B cell (primary cell): ENCODE data around the gene DENND1A. TPM values are rescaled to one million over a fixed set of nuclear protein-coding genes. Genes with fewer than 3 reads are reported as not detected.

ENCODE experiments used
- ATAC-seq: fragments of 200-7000 bp; cut with Tn5 transposase; one replicate; pipeline ENCODE4 v1.10.0; 2021; ENCODE audit warnings: low read depth, mild to moderate bottlenecking, moderate number of reproducible peaks, moderate library complexity
- CTCF ChIA-PET: fragments of 350-600 bp; sonication (Branson Sonifier 250); formaldehyde crosslinking; loops from one replicate; lab custom pipeline; 2021; ENCODE audit warnings: antibody characterized with exemption, inconsistent platforms; lab: Charles Lee
- POLR2A ChIA-PET: fragments of 350-600 bp; sonication (Branson Sonifier 250); formaldehyde crosslinking; loops from one replicate; lab custom pipeline; 2021; ENCODE audit warnings: antibody characterized with exemption; lab: Charles Lee
- DNase-seq: peaks from one replicate; pipeline ENCODE4 v3.0.0; 2013
- H2AFZ ChIP-seq: 2 replicates; pipeline ENCODE4 v1.6.1; 2012; ENCODE audit warnings: mild to moderate bottlenecking, low read depth, low read length; ENCODE audit not compliant: insufficient read depth, poor library complexity, severe bottlenecking
- H3K27ac ChIP-seq, 2 donors: 1 replicate in 1 of 2; 2 replicates in 1 of 2; pipeline ENCODE4 v1.5.1; 2012 to 2013; ENCODE audit warnings: low read length in 2 of 2, mild to moderate bottlenecking in 2 of 2, moderate library complexity in 1 of 2
- H3K27me3 ChIP-seq, 4 experiments: fragments of 200-600 bp in 1 of 4; sonication (generic) in 1 of 4; replicated peaks in 1 of 4; 1 replicate in 2 of 4; 2 replicates in 2 of 4; pipeline versions ENCODE4 v1.6.1 to v1.7.0; 2013 to 2016; ENCODE audit warnings: low read length in 3 of 4, mild to moderate bottlenecking in 2 of 4, mixed read lengths in 1 of 4, moderate library complexity in 1 of 4; ENCODE audit not compliant: insufficient read depth in 4 of 4, control insufficient read depth in 3 of 4; ENCODE audit errors: control extremely low read depth in 1 of 4
- H3K36me3 ChIP-seq, 2 experiments: replicated peaks in 1 of 2; 1 replicate in 1 of 2; 2 replicates in 1 of 2; pipeline versions ENCODE4 v1.6.1 to v1.7.1; 2013; ENCODE audit warnings: low read length in 1 of 2; ENCODE audit not compliant: insufficient read depth in 2 of 2, control insufficient read depth in 1 of 2; ENCODE audit errors: control extremely low read depth in 1 of 2, extremely low read depth in 1 of 2
- H3K4me1 ChIP-seq, 2 donors: fragments of 200-600 bp in 1 of 2; sonication (generic) in 1 of 2; 1 replicate in 1 of 2; 2 replicates in 1 of 2; pipeline versions ENCODE4 v1.5.1 to v1.6.1; 2013 to 2017; ENCODE audit warnings: low read length in 2 of 2; ENCODE audit not compliant: control insufficient read depth in 2 of 2, insufficient read depth in 2 of 2
- H3K4me2 ChIP-seq: replicated peaks from 2 replicates; pipeline ENCODE3; 2012; ENCODE audit warnings: mild to moderate bottlenecking, low read depth, low read length; ENCODE audit not compliant: poor library complexity, severe bottlenecking
- H3K4me3 ChIP-seq, 5 experiments: fragments of 200-600 bp in 1 of 5; sonication (generic) in 1 of 5; 1 replicate in 3 of 5; 2 replicates in 2 of 5; pipeline versions ENCODE4 v1.5.1 to v1.7.0; 2011 to 2016; ENCODE audit warnings: low read length in 4 of 5, mild to moderate bottlenecking in 4 of 5, low read depth in 2 of 5, control low read depth in 1 of 5, moderate library complexity in 1 of 5; ENCODE audit not compliant: insufficient read depth in 1 of 5; ENCODE audit errors: control extremely low read depth in 1 of 5, extremely low read depth in 1 of 5
- H3K79me2 ChIP-seq: fragments of 200-600 bp; sonication (generic); one replicate; pipeline ENCODE4 v1.6.0; 2016; ENCODE audit warnings: low read length; ENCODE audit not compliant: control insufficient read depth, insufficient read depth
- H3K9ac ChIP-seq: fragments of 200-600 bp; sonication (generic); 2 replicates; pipeline ENCODE4 v1.6.1; 2017; ENCODE audit warnings: mild to moderate bottlenecking, low read length, moderate library complexity
- H3K9me3 ChIP-seq, 3 donors: one replicate each; pipeline versions ENCODE4 v1.6.1 to v1.7.1; 2013; ENCODE audit warnings: low read length in 2 of 3; ENCODE audit not compliant: control insufficient read depth in 2 of 3, insufficient read depth in 1 of 3; ENCODE audit errors: control extremely low read depth in 1 of 3
- H4K20me1 ChIP-seq: 2 replicates; pipeline ENCODE4 v1.6.0; 2012; ENCODE audit warnings: mild to moderate bottlenecking, low read length; ENCODE audit not compliant: insufficient read depth, control insufficient read depth, poor library complexity, severe bottlenecking
- H3K27ac Mint-ChIP-seq: one replicate; pipeline ENCODE4 v1.8.0; 2021; ENCODE audit warnings: mixed read lengths
- H3K27me3 Mint-ChIP-seq: one replicate; pipeline ENCODE4 v1.8.0; 2021; ENCODE audit warnings: mixed read lengths
- H3K4me1 Mint-ChIP-seq: one replicate; pipeline ENCODE4 v1.8.0; 2021; ENCODE audit warnings: mixed read lengths
- H3K4me3 Mint-ChIP-seq: one replicate; pipeline ENCODE4 v1.8.0; 2021; ENCODE audit warnings: mixed read lengths
- H3K9me3 Mint-ChIP-seq: one replicate; pipeline ENCODE4 v1.8.0; 2022; ENCODE audit warnings: mixed read lengths; ENCODE audit not compliant: insufficient read depth
- EZH2 ChIP-seq: IDR thresholded peaks from 2 replicates; pipeline ENCODE4 v1.6.1; 2012; ENCODE audit warnings: borderline replicate concordance, low read depth, mild to moderate bottlenecking, moderate library complexity, low read length; ENCODE audit not compliant: insufficient read depth, poor library complexity, severe bottlenecking
- WGBS: methylation state at CpG from one replicate; pipeline ENCODE4 v1.1.5; 2013; ENCODE audit warnings: missing lambda C conversion rate; ENCODE audit not compliant: insufficient coverage; 5-methylcytosine and 5-hydroxymethylcytosine counted together
- intact Hi-C: fragments of 100-400 bp; cut with micrococcal nuclease; formaldehyde crosslinking; loops from one replicate; pipeline ENCODE4 v1.10.0; 2022
- polyA minus RNA-seq: library from RNA; depleted of rRNA, polyadenylated mRNA; stranded (reverse); fragments of >200 nt; gene quantifications from 2 replicates; pipeline ENCODE4 v1.2.3, GENCODE V29; 2012
- polyA plus RNA-seq: library from polyadenylated mRNA; depleted of rRNA; stranded (reverse); fragments of >200 nt; gene quantifications from 2 replicates; pipeline ENCODE4 v1.2.3, GENCODE V29; 2012
- total RNA-seq, 2 donors: library from RNA; stranded (reverse); fragments of 120-200 nt in 1 of 2; gene quantifications; 1 replicate in 1 of 2; 2 replicates in 1 of 2; pipeline versions ENCODE4 v1.2.3 to v1.2.4, GENCODE V29; 2013 to 2022
- TF ChIP-seq, protein P1 (sequence below): fragments of 200-600 bp; IDR thresholded peaks from one replicate; pipeline ENCODE4 v1.8.0; 2022; ENCODE audit warnings: antibody characterized with exemption, mild to moderate bottlenecking

DENND1A gene, protein sequence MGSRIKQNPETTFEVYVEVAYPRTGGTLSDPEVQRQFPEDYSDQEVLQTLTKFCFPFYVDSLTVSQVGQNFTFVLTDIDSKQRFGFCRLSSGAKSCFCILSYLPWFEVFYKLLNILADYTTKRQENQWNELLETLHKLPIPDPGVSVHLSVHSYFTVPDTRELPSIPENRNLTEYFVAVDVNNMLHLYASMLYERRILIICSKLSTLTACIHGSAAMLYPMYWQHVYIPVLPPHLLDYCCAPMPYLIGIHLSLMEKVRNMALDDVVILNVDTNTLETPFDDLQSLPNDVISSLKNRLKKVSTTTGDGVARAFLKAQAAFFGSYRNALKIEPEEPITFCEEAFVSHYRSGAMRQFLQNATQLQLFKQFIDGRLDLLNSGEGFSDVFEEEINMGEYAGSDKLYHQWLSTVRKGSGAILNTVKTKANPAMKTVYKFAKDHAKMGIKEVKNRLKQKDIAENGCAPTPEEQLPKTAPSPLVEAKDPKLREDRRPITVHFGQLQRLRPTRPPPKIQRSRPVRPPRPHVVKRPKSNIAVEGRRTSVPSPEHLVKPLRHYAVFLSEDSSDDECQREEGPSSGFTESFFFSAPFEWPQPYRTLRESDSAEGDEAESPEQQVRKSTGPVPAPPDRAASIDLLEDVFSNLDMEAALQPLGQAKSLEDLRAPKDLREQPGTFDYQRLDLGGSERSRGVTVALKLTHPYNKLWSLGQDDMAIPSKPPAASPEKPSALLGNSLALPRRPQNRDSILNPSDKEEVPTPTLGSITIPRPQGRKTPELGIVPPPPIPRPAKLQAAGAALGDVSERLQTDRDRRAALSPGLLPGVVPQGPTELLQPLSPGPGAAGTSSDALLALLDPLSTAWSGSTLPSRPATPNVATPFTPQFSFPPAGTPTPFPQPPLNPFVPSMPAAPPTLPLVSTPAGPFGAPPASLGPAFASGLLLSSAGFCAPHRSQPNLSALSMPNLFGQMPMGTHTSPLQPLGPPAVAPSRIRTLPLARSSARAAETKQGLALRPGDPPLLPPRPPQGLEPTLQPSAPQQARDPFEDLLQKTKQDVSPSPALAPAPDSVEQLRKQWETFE
- total RNA-seq: 26.0 and 30.3 TPM in 2 replicates
- 8.1 TPM for total RNA-seq (2013)
- 10.8 and 12.9 TPM in 2 replicates for polyA plus RNA-seq
- 26.5 and 47.7 TPM in 2 replicates for polyA minus RNA-seq

DNA sequence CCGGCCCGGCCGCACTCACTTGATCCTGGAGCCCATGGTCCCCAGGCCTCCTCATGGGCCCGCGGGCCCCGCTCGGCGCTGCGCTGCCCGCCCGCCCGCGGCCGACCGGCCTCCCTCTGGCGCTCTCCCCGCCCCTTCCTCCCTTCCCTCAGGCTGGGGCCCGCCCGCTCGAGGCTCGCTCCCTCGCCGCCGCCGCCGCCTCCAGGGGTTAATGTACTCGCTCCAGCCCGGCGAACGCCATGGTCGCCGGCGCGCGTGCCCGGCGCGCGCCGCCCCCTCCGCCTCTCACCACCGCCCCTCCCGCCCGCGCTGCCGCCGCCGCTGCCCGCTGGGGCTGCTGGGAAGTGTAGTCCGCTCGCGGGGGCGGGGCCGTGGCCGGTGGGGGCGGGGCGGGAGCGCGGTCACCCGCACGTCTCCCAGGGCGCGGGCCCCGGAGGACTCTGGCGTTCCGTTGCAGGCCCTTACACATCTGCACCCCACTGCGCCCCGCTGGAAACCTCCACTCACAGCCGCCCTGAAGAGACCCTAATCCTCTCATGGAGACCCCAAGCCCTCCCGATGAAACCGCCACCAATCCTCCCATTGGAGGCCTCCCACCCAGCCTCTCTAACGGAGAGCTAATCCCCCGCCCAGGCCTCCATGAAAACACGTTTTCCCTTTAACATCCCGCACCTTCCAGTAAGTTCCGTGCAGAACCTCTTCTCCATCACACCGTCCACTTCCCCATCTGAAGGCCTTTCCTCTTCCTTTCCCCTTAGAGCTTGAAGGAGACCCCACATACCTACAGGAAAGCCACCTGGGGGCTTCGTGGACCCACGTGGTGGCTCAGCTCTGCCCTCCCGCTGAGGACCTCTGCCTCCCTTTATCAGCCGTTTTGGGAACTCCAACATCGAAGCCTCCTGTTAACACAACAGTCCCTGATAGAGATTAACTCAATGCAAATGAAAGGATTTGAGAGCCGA, at the start of gene DENND1A:
DENND1A (minus strand) TSS at position 257 of the 962 bp plus-strand sequence; CDS start at position 36, 221 bp downstream.
- intact Hi-C loops: loop anchor here (1.0 to 5.0 kb wide), 2 partner anchors 67 to 485 kb away; partner anchors contain the start of gene PSMB7
- Histone ChIP-seq H3K27ac (peak within 1 kb of the TSS; percentile 21 to 70), H3K4me3 (peak within 1 kb of the TSS; percentile 43 to 68 (median 64)), H3K4me2 (peak within 1 kb of the TSS; percentile 90), H3K27me3 (peaks cover 0 to 2% (median 0%) of the 10 kb centered on the region in 4 experiments), H3K9me3 (no peaks in the 10 kb centered on the region), H3K79me2 (peaks cover 17% of the 10 kb centered on the region), H3K36me3 (no peaks in the 10 kb centered on the region), H3K9ac (peak within 1 kb of the TSS; percentile 67), H3K4me1 (peaks cover 23 to 27% of the 10 kb centered on the region in 2 donors), H2AFZ (peak within 1 kb of the TSS; percentile 81), H4K20me1 (peaks cover 5% of the 10 kb centered on the region)
- H3K27me3 Mint-ChIP-seq: peaks cover 7% of the 10 kb centered on the region
- DNase-seq (peak; percentile 93), ATAC-seq (peak; percentile 91)
- H3K27ac Mint-ChIP-seq: peak within 1 kb of the TSS; percentile 84
- no peaks in the 10 kb centered on the region for H3K9me3 Mint-ChIP-seq
- H3K4me3 Mint-ChIP-seq: peak within 1 kb of the TSS; percentile 90
- peaks cover 38% of the 10 kb centered on the region for H3K4me1 Mint-ChIP-seq
- no peak for TF ChIP-seq EZH2
- TF ChIP-seq, protein P1, sequence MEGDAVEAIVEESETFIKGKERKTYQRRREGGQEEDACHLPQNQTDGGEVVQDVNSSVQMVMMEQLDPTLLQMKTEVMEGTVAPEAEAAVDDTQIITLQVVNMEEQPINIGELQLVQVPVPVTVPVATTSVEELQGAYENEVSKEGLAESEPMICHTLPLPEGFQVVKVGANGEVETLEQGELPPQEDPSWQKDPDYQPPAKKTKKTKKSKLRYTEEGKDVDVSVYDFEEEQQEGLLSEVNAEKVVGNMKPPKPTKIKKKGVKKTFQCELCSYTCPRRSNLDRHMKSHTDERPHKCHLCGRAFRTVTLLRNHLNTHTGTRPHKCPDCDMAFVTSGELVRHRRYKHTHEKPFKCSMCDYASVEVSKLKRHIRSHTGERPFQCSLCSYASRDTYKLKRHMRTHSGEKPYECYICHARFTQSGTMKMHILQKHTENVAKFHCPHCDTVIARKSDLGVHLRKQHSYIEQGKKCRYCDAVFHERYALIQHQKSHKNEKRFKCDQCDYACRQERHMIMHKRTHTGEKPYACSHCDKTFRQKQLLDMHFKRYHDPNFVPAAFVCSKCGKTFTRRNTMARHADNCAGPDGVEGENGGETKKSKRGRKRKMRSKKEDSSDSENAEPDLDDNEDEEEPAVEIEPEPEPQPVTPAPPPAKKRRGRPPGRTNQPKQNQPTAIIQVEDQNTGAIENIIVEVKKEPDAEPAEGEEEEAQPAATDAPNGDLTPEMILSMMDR: no peak
- CTCF ChIA-PET: no interaction called here
- WGBS: 7% methylated on average over 80 of the region's 83 CpGs
- POLR2A ChIA-PET: no interaction called here
